SK-N-SH treated with all-trans-retinoic acid at 6 μM for 48 hours (cell line): ENCODE measurements around the gene PDGFRA.

Experiments used
- ATAC-seq: fragments of 200-7000 bp; cut with Tn5 transposase; 3 replicates; pipeline ENCODE4 v1.9.1; 2020; ENCODE audit warnings: mild to moderate bottlenecking, moderate library complexity
- ARNTL ChIP-seq: fragments of 450-650 bp; formaldehyde crosslinking; IDR thresholded peaks from 2 replicates; pipeline ENCODE4 v1.5.0; 2020; ENCODE audit warnings: low read depth, mild to moderate bottlenecking, moderate library complexity, borderline replicate concordance
- BACH2 ChIP-seq: fragments of 250-450 bp; sonication (Bioruptor Pico); IDR thresholded peaks from 2 replicates; pipeline ENCODE4 v1.9.0; 2021; ENCODE audit warnings: mild to moderate bottlenecking, borderline replicate concordance
- CREB5 ChIP-seq: fragments of 250-450 bp; sonication (Bioruptor Pico); IDR thresholded peaks from 2 replicates; pipeline ENCODE4 v1.5.1; 2020; ENCODE audit warnings: low read depth, mild to moderate bottlenecking, moderate library complexity
- CSDC2 ChIP-seq: fragments of 250-450 bp; sonication (Bioruptor Pico); IDR thresholded peaks from 2 replicates; pipeline ENCODE4 v1.5.0; 2020; ENCODE audit warnings: mild to moderate bottlenecking, moderate library complexity
- CSRNP3 ChIP-seq: fragments of 250-450 bp; sonication (Bioruptor Pico); IDR thresholded peaks from 2 replicates; pipeline ENCODE4 v1.5.1; 2021; ENCODE audit warnings: mild to moderate bottlenecking, moderate library complexity
- ESRRG ChIP-seq: fragments of 250-450 bp; sonication (Bioruptor Pico); IDR thresholded peaks from 2 replicates; pipeline ENCODE4 v1.6.1; 2021; ENCODE audit warnings: mild to moderate bottlenecking
- GLIS3 ChIP-seq: fragments of 250-450 bp; sonication (Bioruptor Pico); IDR thresholded peaks from 2 replicates; pipeline ENCODE4 v1.5.0; 2020; ENCODE audit warnings: mild to moderate bottlenecking, moderate library complexity
- ISL1 ChIP-seq: fragments of 250-450 bp; sonication (Bioruptor Pico); IDR thresholded peaks from 2 replicates; pipeline ENCODE4 v2.1.2; 2022; ENCODE audit warnings: mild to moderate bottlenecking, moderate library complexity
- OSR1 ChIP-seq: fragments of 250-450 bp; sonication (Bioruptor Pico); IDR thresholded peaks from 2 replicates; pipeline ENCODE4 v1.8.0; 2022; ENCODE audit warnings: moderate library complexity, mild to moderate bottlenecking, inconsistent platforms
- PATZ1 ChIP-seq: fragments of 250-450 bp; sonication (Bioruptor Pico); IDR thresholded peaks from 2 replicates; pipeline ENCODE4 v1.8.0; 2020; ENCODE audit warnings: mild to moderate bottlenecking, moderate library complexity, borderline replicate concordance
- PPARA ChIP-seq: fragments of 250-450 bp; sonication (Bioruptor Pico); IDR thresholded peaks from 2 replicates; pipeline ENCODE4 v1.5.0; 2020; ENCODE audit warnings: mild to moderate bottlenecking, borderline replicate concordance
- TCF4 ChIP-seq: fragments of 250-450 bp; sonication (Bioruptor Pico); IDR thresholded peaks from 2 replicates; pipeline ENCODE4 v1.8.0; 2021; ENCODE audit warnings: mild to moderate bottlenecking, moderate library complexity, borderline replicate concordance
- TSHZ2 ChIP-seq: fragments of 250-450 bp; sonication (Bioruptor Pico); IDR thresholded peaks from 2 replicates; pipeline ENCODE4 v1.5.0; 2020; ENCODE audit warnings: mild to moderate bottlenecking, moderate library complexity
- ZC3H10 ChIP-seq: fragments of 250-450 bp; sonication (Bioruptor Pico); IDR thresholded peaks from 2 replicates; pipeline ENCODE4 v1.5.1; 2021; ENCODE audit warnings: mild to moderate bottlenecking, moderate library complexity
- ZFP3 ChIP-seq: fragments of 250-450 bp; sonication (Bioruptor Pico); IDR thresholded peaks from 2 replicates; pipeline ENCODE4 v1.5.0; 2020; ENCODE audit warnings: mild to moderate bottlenecking, moderate library complexity
- ZNF565 ChIP-seq: fragments of 450-650 bp; formaldehyde crosslinking; conservative IDR thresholded peaks from 2 replicates; pipeline ENCODE4 v1.5.0; 2020; ENCODE audit warnings: low read depth, mild to moderate bottlenecking, moderate library complexity
- ZNF70 ChIP-seq: fragments of 450-650 bp; formaldehyde crosslinking; IDR thresholded peaks from 2 replicates; pipeline ENCODE4 v1.5.0; 2020; ENCODE audit warnings: mild to moderate bottlenecking, moderate library complexity
- ZNF8 ChIP-seq: fragments of 450-650 bp; formaldehyde crosslinking; IDR thresholded peaks from 2 replicates; pipeline ENCODE4 v1.5.0; 2020; ENCODE audit warnings: mild to moderate bottlenecking, moderate library complexity

The PDGFRA gene

GRCh38 chr4:54272051-54272450, 43.0 kb downstream of the PDGFRA start (continued):
- TF ChIP-seq TSHZ2 (CRISPR knock-in tag): no peak

- ATAC-seq: no peak
Measured at GRCh38 chr4:54274264-54274663, 45.2 kb downstream of the PDGFRA start.

GRCh38 chr4:54274795-54275665, 45.9 kb downstream of the PDGFRA start:
- TF ChIP-seq BACH2 (CRISPR knock-in tag): no peak
- no peak for ATAC-seq

More at GRCh38 chr4:54274264-54274663, 45.2 kb downstream of the PDGFRA start:
- TF ChIP-seq ISL1 (CRISPR knock-in tag) (no peak), TCF4 (no peak), ZC3H10 (CRISPR knock-in tag) (no peak), PATZ1 (CRISPR knock-in tag) (no peak)
- TF ChIP-seq, all 23 proteins: peak for 0

GRCh38 chr4:54276641-54277430, 47.7 kb downstream of the PDGFRA start:
- no peak for TF ChIP-seq OSR1 (CRISPR knock-in tag)
- no peak for TF ChIP-seq ZNF8 (CRISPR knock-in tag)
- TF ChIP-seq BACH2 (CRISPR knock-in tag): no peak
- no peak for TF ChIP-seq TSHZ2 (CRISPR knock-in tag)
- TF ChIP-seq ARNTL: no peak
- no peak for TF ChIP-seq ZNF565
- no peak for TF ChIP-seq ISL1 (CRISPR knock-in tag)
- TF ChIP-seq CREB5 (CRISPR knock-in tag): no peak
- no peak for TF ChIP-seq GLIS3 (CRISPR knock-in tag)
- TF ChIP-seq ZFP3 (CRISPR knock-in tag): no peak
- TF ChIP-seq ZNF70 (CRISPR knock-in tag): no peak
- TF ChIP-seq PATZ1 (CRISPR knock-in tag): no peak
- TF ChIP-seq TCF4: no peak
- TF ChIP-seq CSDC2 (CRISPR knock-in tag): no peak
- no peak for TF ChIP-seq PPARA (CRISPR knock-in tag)
- TF ChIP-seq CSRNP3 (CRISPR knock-in tag): no peak
- no peak for TF ChIP-seq ESRRG (CRISPR knock-in tag)
- ATAC-seq: no peak
